Muscle of leg (tissue), 11 donors: Measurements from ENCODE around the gene RING1. TPM values are rescaled to one million over a fixed set of nuclear protein-coding genes. Genes with fewer than 3 reads are reported as not detected.

Experiments used
- DNase-seq: peaks from one replicate; pipeline ENCODE4 v3.0.0; 2013
- H3K27ac ChIP-seq: one replicate; pipeline ENCODE4 v1.5.1; 2013; ENCODE audit warnings: mild to moderate bottlenecking, low read length, control low read depth
- H3K27me3 ChIP-seq: one replicate; pipeline ENCODE4 v1.6.1; 2013; ENCODE audit warnings: low read length; ENCODE audit not compliant: control insufficient read depth, insufficient read depth
- H3K36me3 ChIP-seq: one replicate; pipeline ENCODE4 v1.6.1; 2013; ENCODE audit warnings: low read length; ENCODE audit not compliant: control insufficient read depth, insufficient read depth
- H3K4me1 ChIP-seq: one replicate; pipeline ENCODE4 v1.6.1; 2013; ENCODE audit warnings: low read length; ENCODE audit not compliant: control insufficient read depth, insufficient read depth
- H3K4me3 ChIP-seq: one replicate; pipeline ENCODE4 v1.5.1; 2013; ENCODE audit warnings: low read length, control low read depth
- H3K9me3 ChIP-seq: replicated peaks from 2 replicates; pipeline ENCODE4 v1.6.1; 2013; ENCODE audit warnings: low read depth, low read length; ENCODE audit not compliant: control insufficient read depth
- WGBS: methylation state at CpG from one replicate; pipeline ENCODE4 v1.1.5; 2013; ENCODE audit warnings: missing lambda C conversion rate; ENCODE audit not compliant: insufficient coverage; 5-methylcytosine and 5-hydroxymethylcytosine counted together
- polyA plus RNA-seq, 8 donors: library from polyadenylated mRNA; unstranded; fragments of 120-200 nt; gene quantifications; one replicate each; pipeline versions ENCODE4 v1.2.1 to v1.2.3, GENCODE V29; 2013; ENCODE audit warnings: inconsistent platforms in 1 of 8, low replicate concordance in 1 of 8; ENCODE audit not compliant: insufficient read length in 8 of 8, insufficient read depth in 1 of 8
- total RNA-seq: library from RNA; stranded (reverse); fragments of 120-200 nt; gene quantifications from one replicate; pipeline ENCODE4 v1.2.4, GENCODE V29; 2013

The RING1 gene
- total and polyA plus RNA-seq, 9 donors, result 22.8 to 46.6 (median 38.5) TPM

DNA sequence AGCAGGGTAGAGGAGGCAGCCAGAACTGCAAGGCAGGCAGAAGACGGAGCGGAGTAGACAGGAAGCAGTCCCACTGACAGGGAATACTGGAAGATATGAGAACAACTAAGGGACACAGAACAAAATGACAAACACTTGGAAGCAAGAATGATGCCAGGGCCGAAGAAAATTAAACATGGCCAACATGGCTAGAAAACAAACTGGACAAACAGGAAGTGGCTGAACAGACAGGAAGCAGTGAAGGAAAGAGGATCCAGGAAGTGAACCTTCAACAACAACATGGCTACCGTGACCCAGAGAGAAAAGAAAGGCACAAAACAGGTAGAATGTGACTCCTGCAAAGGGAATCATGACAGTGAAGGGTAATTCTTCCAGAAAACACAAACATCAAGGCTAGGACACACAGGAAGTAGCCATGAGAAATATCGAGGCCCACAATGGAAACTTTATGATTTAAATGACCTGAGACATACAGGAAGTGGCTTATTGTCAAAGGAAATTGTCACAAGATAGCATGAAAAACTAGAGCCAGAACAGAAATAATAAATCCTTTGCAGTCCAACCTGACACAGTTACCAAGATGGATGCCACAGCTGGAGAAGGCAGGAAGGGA, 25.1 kb upstream of the RING1 start:
- no peak overlapping the region for H3K4me3 ChIP-seq
- peaks cover 7% of the 10 kb centered on the region for H3K27me3 ChIP-seq
- H3K27ac ChIP-seq, result no peak overlapping the region
- no peak for DNase-seq
- H3K4me1 ChIP-seq, result no peaks in the 10 kb centered on the region
- WGBS, result 80% methylated on average over 3 of the region's 5 CpGs
- peaks cover 10% of the 10 kb centered on the region for H3K36me3 ChIP-seq
- H3K9me3 ChIP-seq, result no peaks in the 10 kb centered on the region

DNA sequence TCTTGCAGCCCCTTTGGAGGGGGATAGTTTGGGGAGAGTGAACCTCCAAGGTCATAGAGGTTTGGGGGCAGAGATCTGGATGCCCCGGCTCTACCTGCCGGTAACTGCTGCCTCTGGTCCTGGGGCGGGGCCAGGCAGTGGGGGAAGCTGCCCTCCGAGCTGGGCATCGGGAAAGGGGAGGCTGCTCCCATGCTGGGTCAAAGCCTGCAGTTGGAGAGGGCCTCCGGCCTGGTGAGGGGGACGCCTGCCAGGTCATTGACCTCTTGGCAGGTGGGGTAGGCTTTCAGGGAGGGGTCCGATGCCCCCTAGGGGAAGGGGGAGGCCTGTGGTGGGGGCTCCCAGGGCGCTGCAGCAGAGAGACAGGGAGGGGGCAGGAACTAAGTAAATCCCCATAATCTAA, 23.1 kb upstream of the RING1 start:
- H3K27me3 ChIP-seq, result peaks cover 7% of the 10 kb centered on the region
- no peak for DNase-seq
- H3K27ac ChIP-seq, result no peak overlapping the region
- H3K4me1 ChIP-seq, result peaks cover 2% of the 10 kb centered on the region
- no peak overlapping the region for H3K4me3 ChIP-seq
- peaks cover 10% of the 10 kb centered on the region for H3K36me3 ChIP-seq
- H3K9me3 ChIP-seq, result no peaks in the 10 kb centered on the region
- WGBS, result 47% methylated on average over 6 of the region's 9 CpGs

DNA sequence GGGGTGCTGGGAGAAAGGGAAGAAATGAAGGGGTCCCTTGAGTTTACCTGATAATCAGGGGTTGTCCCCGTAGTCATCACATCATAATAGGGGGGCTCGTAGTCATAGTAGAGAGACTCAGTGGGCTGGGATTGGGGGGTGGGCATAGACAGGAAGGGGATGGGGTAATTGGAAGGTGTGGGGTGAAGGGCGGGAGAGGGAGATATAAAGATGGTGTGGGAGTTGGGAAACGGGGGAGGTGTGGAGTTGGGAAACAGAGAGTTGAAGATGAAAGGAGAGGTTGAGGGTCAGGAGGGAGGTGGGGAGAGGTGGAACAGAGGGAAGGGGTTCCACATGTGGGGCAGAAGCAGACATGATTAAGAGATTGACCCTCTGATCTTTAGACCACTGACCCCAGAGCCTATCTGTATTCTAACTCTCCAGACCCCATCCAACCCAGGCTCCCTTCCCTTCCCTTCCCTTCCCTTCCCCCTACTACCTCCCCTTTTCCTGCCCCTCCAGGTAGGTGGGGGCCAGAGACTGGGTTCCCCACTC, 22.6 kb upstream of the RING1 start:
- WGBS, result 71% methylated on average over 4 of the region's 4 CpGs
- peaks cover 10% of the 10 kb centered on the region for H3K36me3 ChIP-seq
- H3K4me3 ChIP-seq, result no peak overlapping the region
- H3K9me3 ChIP-seq, result no peaks in the 10 kb centered on the region
- no peak overlapping the region for H3K27ac ChIP-seq
- DNase-seq, result no peak
- H3K4me1 ChIP-seq, result peaks cover 7% of the 10 kb centered on the region
- peaks cover 10% of the 10 kb centered on the region for H3K27me3 ChIP-seq

DNA sequence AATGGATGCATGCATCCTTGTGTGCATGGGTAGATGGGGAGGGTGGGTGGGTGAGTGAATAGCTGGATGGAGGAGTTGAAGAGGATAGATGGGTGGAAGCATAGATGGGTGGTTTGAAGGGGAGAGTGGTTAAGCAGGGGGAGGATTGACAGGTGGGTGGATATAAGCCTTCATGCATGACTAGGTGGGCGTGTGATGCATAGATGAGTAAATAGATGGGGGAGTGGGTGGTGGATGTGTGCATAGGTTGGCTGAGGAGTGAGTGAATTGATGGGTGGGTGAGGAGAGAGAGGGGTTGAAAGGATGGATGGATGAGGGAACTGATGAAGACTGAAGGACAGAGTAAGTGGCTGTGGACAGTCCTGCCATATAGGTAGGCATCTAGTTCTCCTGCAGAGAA, 20.5 kb upstream of the RING1 start:
- DNase-seq, result no peak
- peaks cover 27% of the 10 kb centered on the region for H3K4me1 ChIP-seq
- H3K36me3 ChIP-seq, result peaks cover 10% of the 10 kb centered on the region
- H3K27ac ChIP-seq, result no peak overlapping the region
- 100% methylated on average over 1 of the region's 1 CpG for WGBS
- no peaks in the 10 kb centered on the region for H3K9me3 ChIP-seq
- H3K4me3 ChIP-seq, result no peak overlapping the region
- peaks cover 30% of the 10 kb centered on the region for H3K27me3 ChIP-seq

DNA sequence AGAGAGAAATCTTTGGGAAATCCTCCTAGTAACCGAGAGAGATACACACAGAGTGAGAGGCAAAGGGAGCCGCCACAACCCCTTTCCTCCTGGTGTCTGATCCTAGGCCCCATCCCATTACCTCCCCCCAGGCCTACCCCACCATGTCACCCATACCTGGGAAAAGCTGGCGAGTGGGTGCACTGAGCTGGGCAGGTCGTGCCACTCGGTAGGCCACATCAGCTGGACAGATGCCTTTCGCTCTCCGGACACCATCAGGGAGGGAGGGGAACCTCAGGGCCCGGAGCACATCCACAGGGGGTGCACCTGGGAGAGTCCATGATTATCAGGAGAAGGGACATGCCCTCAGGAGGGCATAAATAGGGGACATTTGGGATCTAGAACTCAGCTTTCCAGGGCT, 19.1 kb upstream of the RING1 start:
- WGBS, result 73% methylated on average over 5 of the region's 8 CpGs
- no peak overlapping the region for H3K4me3 ChIP-seq
- no peaks in the 10 kb centered on the region for H3K9me3 ChIP-seq
- no peak overlapping the region for H3K27ac ChIP-seq
- peaks cover 13% of the 10 kb centered on the region for H3K36me3 ChIP-seq
- H3K4me1 ChIP-seq, result peaks cover 33% of the 10 kb centered on the region
- no peak for DNase-seq
- peaks cover 31% of the 10 kb centered on the region for H3K27me3 ChIP-seq

DNA sequence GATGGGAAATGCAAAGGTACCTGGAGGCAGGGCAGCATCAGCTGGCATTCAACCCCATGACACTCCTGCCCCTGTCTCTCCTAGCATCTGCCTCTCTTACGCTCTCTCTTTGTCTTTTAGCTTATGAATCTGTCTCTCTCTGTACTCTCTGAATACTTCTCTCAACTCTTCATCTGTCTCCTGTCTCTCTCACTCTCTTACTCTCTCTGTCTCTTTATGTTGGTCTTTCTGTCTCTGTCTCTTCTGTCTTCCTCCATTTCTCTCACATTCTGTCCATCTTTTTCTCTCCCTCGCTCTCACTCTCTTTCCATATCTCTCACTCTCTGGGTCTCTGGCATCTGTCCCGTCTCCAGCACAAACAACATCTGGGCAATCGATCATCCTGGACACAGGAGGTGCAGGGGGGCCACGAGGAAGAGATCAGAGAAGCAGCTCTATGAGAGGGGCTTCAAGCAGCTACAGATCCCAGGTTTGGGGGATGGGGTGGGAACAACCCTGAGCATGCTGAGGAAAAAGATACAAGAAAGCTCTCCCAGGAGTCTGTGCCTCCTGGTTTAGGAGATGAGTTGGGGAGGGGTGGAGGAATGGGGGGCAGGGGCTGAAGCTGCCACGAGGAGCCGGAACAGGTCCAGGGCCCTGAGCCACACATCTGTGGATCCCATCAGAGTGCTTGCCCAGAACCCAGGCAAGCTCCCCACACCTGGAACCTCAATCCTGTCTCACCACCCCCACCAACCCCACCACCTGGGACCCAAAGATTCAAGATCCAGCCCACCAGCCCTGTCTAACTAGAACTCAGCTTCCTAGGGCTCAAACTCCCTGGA, 18.5 kb upstream of the RING1 start:
- 54% methylated on average over 2 of the region's 7 CpGs for WGBS
- peaks cover 33% of the 10 kb centered on the region for H3K4me1 ChIP-seq
- no peak overlapping the region for H3K4me3 ChIP-seq
- H3K9me3 ChIP-seq, result no peaks in the 10 kb centered on the region
- no peak overlapping the region for H3K27ac ChIP-seq
- DNase-seq, result peak; percentile 85
- H3K27me3 ChIP-seq, result peaks cover 31% of the 10 kb centered on the region
- peaks cover 20% of the 10 kb centered on the region for H3K36me3 ChIP-seq

DNA sequence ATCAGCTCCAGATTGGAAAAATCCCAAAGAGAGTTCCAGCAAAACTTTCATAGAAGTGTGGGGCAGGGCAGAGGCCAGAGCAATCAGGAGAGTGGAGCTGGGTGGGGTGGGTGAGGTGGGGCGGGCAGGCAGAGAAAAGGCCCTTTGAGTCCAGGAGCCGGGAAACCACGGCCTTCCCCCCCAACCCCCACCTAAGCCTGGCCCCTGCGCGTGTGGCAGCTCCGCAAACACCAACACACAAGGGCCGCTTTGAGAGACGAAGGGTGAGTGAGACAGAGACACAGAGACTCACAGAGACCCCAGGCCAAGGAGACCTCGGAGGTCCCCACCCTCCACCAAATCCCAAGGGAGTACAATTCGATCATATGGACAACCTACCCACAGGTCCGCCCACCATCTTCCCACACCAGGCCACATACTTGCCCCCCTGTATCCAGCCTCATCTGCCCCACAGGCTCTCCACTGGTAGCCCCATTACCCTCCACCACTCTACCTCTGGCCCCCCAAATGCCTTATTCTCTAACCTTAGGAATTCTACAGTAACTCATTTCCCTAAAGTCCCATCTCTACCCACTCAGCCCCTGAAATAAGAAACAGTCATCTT, 17.7 kb upstream of the RING1 start:
- peaks cover 27% of the 10 kb centered on the region for H3K36me3 ChIP-seq
- H3K27ac ChIP-seq, result no peak overlapping the region
- no peak overlapping the region for H3K4me3 ChIP-seq
- no peaks in the 10 kb centered on the region for H3K9me3 ChIP-seq
- WGBS, result 61% methylated on average over 7 of the region's 11 CpGs
- DNase-seq, result no peak
- peaks cover 33% of the 10 kb centered on the region for H3K4me1 ChIP-seq
- H3K27me3 ChIP-seq, result peaks cover 31% of the 10 kb centered on the region

DNA sequence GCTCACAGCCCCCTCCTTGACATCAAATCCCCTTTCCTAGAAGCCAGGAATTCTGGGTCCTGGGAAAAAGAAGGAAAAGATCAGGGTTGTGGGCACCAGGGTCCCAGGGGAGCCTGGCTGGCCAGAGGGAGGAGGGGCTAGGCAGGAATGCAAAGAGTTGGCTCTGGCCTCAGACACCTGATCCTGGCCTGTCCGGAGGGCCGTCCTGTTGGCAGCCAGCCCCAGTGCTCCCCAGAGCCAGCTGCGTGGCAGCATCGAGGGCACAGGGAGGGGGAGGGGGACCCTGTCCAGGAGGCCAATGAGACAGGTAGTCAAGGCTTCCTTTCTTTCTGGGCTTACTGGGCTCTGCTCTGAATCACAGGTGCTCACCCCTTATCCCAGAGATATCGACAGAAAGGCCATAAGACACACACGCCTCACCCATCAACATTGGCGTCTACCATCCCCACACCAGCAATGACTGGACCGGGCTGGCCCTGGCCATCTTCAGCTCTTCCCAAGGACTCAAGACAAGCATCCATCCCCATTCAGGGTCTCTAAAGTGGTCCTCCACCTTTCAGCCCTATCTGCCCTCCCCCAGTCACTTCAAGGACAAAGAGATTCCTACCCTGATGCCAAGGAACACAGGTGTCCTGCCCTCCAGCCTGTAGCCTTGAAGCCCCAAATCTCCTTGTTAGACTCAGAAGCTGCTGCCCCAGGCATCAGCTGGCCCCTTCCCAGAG, 16.8 kb upstream of the RING1 start:
- DNase-seq, result peak; percentile 62
- 36% methylated on average over 8 of the region's 8 CpGs for WGBS
- H3K27me3 ChIP-seq, result peaks cover 25% of the 10 kb centered on the region
- H3K4me3 ChIP-seq, result peak overlapping the region; percentile 39
- peaks cover 33% of the 10 kb centered on the region for H3K4me1 ChIP-seq
- H3K27ac ChIP-seq, result peak overlapping the region; percentile 53
- no peaks in the 10 kb centered on the region for H3K9me3 ChIP-seq
- H3K36me3 ChIP-seq, result peaks cover 34% of the 10 kb centered on the region

DNA sequence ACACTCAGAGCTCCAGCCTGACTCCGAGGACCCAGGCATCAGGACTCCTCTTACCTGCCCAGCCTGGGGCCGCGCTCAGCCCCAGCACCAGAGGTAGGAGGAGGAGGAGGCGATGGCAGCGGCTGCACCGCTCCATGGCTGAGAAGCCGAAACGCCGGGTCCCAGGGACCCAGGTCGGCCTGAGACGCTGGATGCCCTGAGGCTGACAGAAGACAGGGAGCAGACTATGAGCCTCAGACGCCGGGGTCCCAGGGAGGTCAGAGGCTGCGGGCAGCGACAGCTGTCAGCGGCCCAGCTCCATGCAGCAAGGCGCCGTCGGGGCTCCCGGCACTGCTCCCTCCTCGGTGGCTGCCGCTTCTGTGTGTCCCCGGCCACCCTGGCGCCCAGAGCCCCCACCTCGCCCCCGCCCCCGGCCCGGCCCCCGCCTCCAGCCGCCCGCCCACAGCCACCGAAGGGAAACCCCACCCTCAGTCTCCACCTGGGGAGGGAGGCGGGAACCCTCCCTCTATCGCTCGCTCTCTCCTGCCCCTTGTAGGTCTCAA, 16.1 kb upstream of the RING1 start, which contains the start of gene COL11A2:
TSS of gene COL11A2 (minus strand) at position 363 of the 542 bp plus-strand sequence. CDS start at position 136, 227 bp downstream.
- peaks cover 24% of the 10 kb centered on the region for H3K27me3 ChIP-seq

More for the DNA sequence above, 16.1 kb upstream of the RING1 start, which contains the start of gene COL11A2:
- Histone ChIP-seq H3K27ac (peak within 1 kb of the TSS; percentile 67), H3K4me1 (peaks cover 33% of the 10 kb centered on the region), H3K4me3 (peak within 1 kb of the TSS; percentile 39), H3K36me3 (peaks cover 31% of the 10 kb centered on the region), H3K9me3 (no peaks in the 10 kb centered on the region)
- no peak for DNase-seq
- 7% methylated on average over 18 of the region's 35 CpGs for WGBS
